Esophagus muscularis mucosa (tissue), 3 donors: ENCODE measurements around the gene CLUH.

ENCODE experiments used
- POLR2A ChIP-seq: fragments of 450-650 bp; IDR thresholded peaks from one replicate; pipeline ENCODE4 v1.6.1; 2017; ENCODE audit warnings: antibody characterized with exemption, moderate library complexity, mild to moderate bottlenecking, low read depth
- POLR2AphosphoS5 ChIP-seq, 2 donors: sonication (generic); formaldehyde crosslinking; IDR thresholded peaks; one replicate each; pipeline ENCODE4 v1.6.1; 2017; ENCODE audit warnings: antibody characterized with exemption in 2 of 2
- TF ChIP-seq, protein P1 (sequence below), 3 experiments: fragments of 200-600 bp in 2 of 3; fragments of 450-650 bp in 1 of 3; sonication (generic) in 2 of 3; IDR thresholded peaks; one replicate each; pipeline ENCODE4 v1.5.1; 2017 to 2019; ENCODE audit warnings: antibody characterized with exemption in 3 of 3, mild to moderate bottlenecking in 2 of 3, moderate library complexity in 1 of 3

DNA sequence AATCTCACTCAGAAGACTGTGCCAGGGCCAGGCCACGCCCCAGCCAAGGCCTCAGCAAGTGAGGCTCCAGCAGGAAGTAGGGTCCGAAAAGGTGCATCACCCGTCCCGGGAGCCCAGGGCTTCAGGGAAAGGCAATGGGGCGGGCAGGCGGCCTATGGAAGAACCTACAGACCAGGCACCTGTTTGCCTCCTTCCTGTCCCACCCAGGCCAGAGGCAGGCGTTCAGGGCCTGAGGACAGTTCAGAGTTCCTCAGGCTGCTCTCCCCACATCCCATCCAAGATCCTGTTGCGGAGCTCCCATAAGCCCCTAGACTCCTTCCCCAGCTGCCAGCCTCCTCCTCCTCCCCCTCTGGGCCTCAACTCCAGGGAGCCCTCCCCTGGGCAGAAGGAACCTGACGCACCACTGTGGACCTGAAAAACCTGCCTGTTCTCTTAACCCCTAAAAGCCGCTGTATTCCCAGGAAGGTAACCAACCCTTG, 2.3 kb downstream of the CLUH start:
- TF ChIP-seq, protein P1, sequence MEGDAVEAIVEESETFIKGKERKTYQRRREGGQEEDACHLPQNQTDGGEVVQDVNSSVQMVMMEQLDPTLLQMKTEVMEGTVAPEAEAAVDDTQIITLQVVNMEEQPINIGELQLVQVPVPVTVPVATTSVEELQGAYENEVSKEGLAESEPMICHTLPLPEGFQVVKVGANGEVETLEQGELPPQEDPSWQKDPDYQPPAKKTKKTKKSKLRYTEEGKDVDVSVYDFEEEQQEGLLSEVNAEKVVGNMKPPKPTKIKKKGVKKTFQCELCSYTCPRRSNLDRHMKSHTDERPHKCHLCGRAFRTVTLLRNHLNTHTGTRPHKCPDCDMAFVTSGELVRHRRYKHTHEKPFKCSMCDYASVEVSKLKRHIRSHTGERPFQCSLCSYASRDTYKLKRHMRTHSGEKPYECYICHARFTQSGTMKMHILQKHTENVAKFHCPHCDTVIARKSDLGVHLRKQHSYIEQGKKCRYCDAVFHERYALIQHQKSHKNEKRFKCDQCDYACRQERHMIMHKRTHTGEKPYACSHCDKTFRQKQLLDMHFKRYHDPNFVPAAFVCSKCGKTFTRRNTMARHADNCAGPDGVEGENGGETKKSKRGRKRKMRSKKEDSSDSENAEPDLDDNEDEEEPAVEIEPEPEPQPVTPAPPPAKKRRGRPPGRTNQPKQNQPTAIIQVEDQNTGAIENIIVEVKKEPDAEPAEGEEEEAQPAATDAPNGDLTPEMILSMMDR (IDR thresholded peaks at IDR 0.05): no peak
- no peak for TF ChIP-seq POLR2A
- TF ChIP-seq POLR2AphosphoS5 (IDR thresholded peaks at IDR 0.05): no peak
